Measurements from ENCODE around the gene CPPED1.

GRCh38 chr16:12651765-12652512, 151.7 kb downstream of the CPPED1 start:
- TF ChIP-seq SUZ12 (IDR thresholded peaks at IDR 0.05; ENCODE audit: extremely low read depth, insufficient read depth, insufficient read length): no peak
- no peak for TF ChIP-seq YY1 (IDR thresholded peaks at IDR 0.05; ENCODE audit: insufficient read depth, insufficient read length)
- TF ChIP-seq ZNF274 (IDR thresholded peaks at IDR 0.05; ENCODE audit: low read depth, low read length): no peak
